Adrenal gland (tissue), 12 donors: ENCODE data around the gene SLC39A1. TPM values are rescaled to one million over a fixed set of nuclear protein-coding genes. Genes with fewer than 3 reads are reported as not detected.

ENCODE experiments used
- DNase-seq, 7 donors: peaks; one replicate each; pipeline ENCODE4 v3.0.0-alpha.2; 2019 to 2020
- H3K27ac ChIP-seq, 5 donors: fragments of 200-600 bp; sonication (generic) in 4 of 5; 1 replicate in 3 of 5; 2 replicates in 2 of 5; pipeline versions ENCODE4 v1.5.1 to v1.8.0; 2016 to 2020; ENCODE audit warnings: mild to moderate bottlenecking in 1 of 5
- H3K27me3 ChIP-seq: fragments of 200-600 bp; 2 replicates; pipeline ENCODE4 v1.8.0; 2021
- H3K36me3 ChIP-seq, 2 donors: fragments of 200-600 bp; replicated peaks in 1 of 2; 1 replicate in 1 of 2; 2 replicates in 1 of 2; pipeline versions ENCODE4 v1.5.1 to v1.8.0; 2018 to 2022
- H3K4me1 ChIP-seq, 2 donors: fragments of 200-600 bp; replicated peaks in 1 of 2; 1 replicate in 1 of 2; 2 replicates in 1 of 2; pipeline versions ENCODE4 v1.5.1 to v1.8.0; 2018 to 2021
- H3K4me3 ChIP-seq, 4 donors: fragments of 200-600 bp; sonication (generic) in 3 of 4; one replicate each; pipeline ENCODE4 v1.5.1; 2016 to 2018
- H3K9me3 ChIP-seq, 3 donors: fragments of 200-600 bp; sonication (generic) in 1 of 3; replicated peaks in 1 of 3; 1 replicate in 2 of 3; 2 replicates in 1 of 3; pipeline versions ENCODE4 v1.5.1 to v1.8.0; 2016 to 2021
- CTCF ChIP-seq, 6 experiments: fragments of 450-650 bp in 4 of 6; fragments of 200-600 bp in 2 of 6; sonication (generic) in 1 of 6; IDR thresholded peaks; 1 replicate in 5 of 6; 2 replicates in 1 of 6; pipeline versions ENCODE4 v1.5.1 to v1.8.0; 2016 to 2021; ENCODE audit warnings: antibody characterized with exemption in 6 of 6, mild to moderate bottlenecking in 2 of 6, moderate library complexity in 1 of 6
- POLR2A ChIP-seq, 2 donors: fragments of 450-650 bp; IDR thresholded peaks; one replicate each; pipeline ENCODE4 v1.6.1; 2017; ENCODE audit warnings: antibody characterized with exemption in 2 of 2, mild to moderate bottlenecking in 2 of 2, moderate library complexity in 1 of 2
- WGBS, 4 donors: extraction: QIAGEN DNeasy Blood & Tissue Kit in 2 of 4; methylation state at CpG; one replicate each; pipeline versions ENCODE4 v1.1.5 to v1.1.7; 2013 to 2017; 5-methylcytosine and 5-hydroxymethylcytosine counted together
- intact Hi-C, 2 donors: fragments of 100-400 bp; cut with DNase I; formaldehyde crosslinking; loops; one replicate each; pipeline versions ENCODE4 v1.14.1 to v1.15.0; 2022 to 2023
- polyA plus RNA-seq, 3 donors: library from polyadenylated mRNA; stranded (reverse); fragments of 200-250 nt in 2 of 3; fragments of 350-450 nt in 1 of 3; fragmentation: Illumina TruSeq in 1 of 3; extraction: RNeasy Lipid Tissue Mini Kit (QIAGEN cat#74804) in 1 of 3; gene quantifications; one replicate each; pipeline ENCODE4 v1.2.3, GENCODE V29; 2013 to 2014
- total RNA-seq, 9 donors: library from RNA; depleted of rRNA in 4 of 9; stranded (reverse); fragments of >200 nt in 4 of 9; fragments of 120-200 nt in 1 of 9; fragmentation: NEBNext Ultra II Directional in 1 of 9; extraction: Animal tissue kit (Norgen Biotek cat#: 25700) in 1 of 9; gene quantifications; one replicate each; pipeline versions ENCODE4 v1.1.0 to v1.2.4, GENCODE V29; 2013 to 2023
- donor health status: healthy with polysubstance abuse.
- donor health status: Bipolar disorder and iron deficiency.
- donor health status: DM: yes; HTN: yes; CAD: no.
- donor health status: DM: no; HTN: no; CAD: no.
- donor health status: DM: no; HTN: no; CAD: no.
- donor health status: DM: yes; HTN: yes; CAD: no.

Gene SLC39A1
- total and polyA plus RNA-seq, 12 donors = 29.1 to 173 (median 112) TPM

GRCh38 chr1:153970346-153970745 lies 7.0 kb upstream of the SLC39A1 start:
- Histone ChIP-seq H3K4me3 (no peak overlapping the region), H3K27me3 (no peaks in the 10 kb centered on the region), H3K4me1 (peaks cover 11 to 17% of the 10 kb centered on the region in 2 donors), H3K27ac (no peak overlapping the region), H3K9me3 (no peaks in the 10 kb centered on the region), H3K36me3 (peaks cover 0 to 25% of the 10 kb centered on the region in 2 donors)
- WGBS, 4 donors = 36 to 70% (median 59%) methylated on average over 2 of the region's 2 CpGs
- no peak for DNase-seq
- intact Hi-C loops = no loop called here
- TF ChIP-seq CTCF (IDR thresholded peaks at IDR 0.05) (no peak), POLR2A (IDR thresholded peaks at IDR 0.05) (no peak)

DNA sequence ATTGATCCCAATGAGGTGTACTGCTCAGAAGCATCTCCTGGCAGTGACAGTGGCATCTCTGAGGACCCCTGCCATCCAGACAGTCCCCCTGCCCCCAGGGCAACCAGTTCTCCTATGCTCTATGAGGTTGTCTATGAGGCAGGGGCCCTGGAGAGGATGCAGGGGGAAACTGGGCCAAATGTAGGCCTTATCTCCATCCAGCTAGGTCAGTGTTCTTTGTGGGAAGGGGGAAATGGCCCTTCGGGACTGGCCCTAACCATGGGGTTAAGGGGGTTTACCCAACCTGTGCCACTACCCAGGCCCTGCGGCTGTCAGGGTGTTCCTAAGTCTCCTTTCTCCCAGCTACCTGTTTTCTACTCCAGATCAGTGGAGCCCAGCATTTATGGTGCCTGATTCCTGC lies 5.6 kb upstream of the SLC39A1 start:
- Histone ChIP-seq H3K27me3 (no peaks in the 10 kb centered on the region), H3K4me1 (peaks cover 15 to 28% of the 10 kb centered on the region in 2 donors), H3K9me3 (no peaks in the 10 kb centered on the region), H3K4me3 (no peak overlapping the region), H3K27ac (no peak overlapping the region), H3K36me3 (peaks cover 0 to 11% of the 10 kb centered on the region in 2 donors)
- TF ChIP-seq POLR2A (IDR thresholded peaks at IDR 0.05) = no peak
- TF ChIP-seq CTCF (IDR thresholded peaks at IDR 0.05) = no peak
- WGBS, 4 donors = 90 to 100% (median 96%) methylated on average over 2 of the region's 2 CpGs; no CpG with 5 or more reads in 1 of the 4 donors
- intact Hi-C loops = no loop called here
- peak in 2 of 7 donors; percentile 12 to 51 for DNase-seq

- no peak for TF ChIP-seq POLR2A (IDR thresholded peaks at IDR 0.05)
- TF ChIP-seq CTCF (IDR thresholded peaks at IDR 0.05) = no peak
- intact Hi-C loops = no loop called here
- 8 to 25% (median 15%) methylated on average over 10 to 13 of the region's 13 CpGs for WGBS, 4 donors
- Histone ChIP-seq H3K9me3 (no peaks in the 10 kb centered on the region), H3K36me3 (peaks cover 0 to 6% of the 10 kb centered on the region in 2 donors), H3K4me3 (peak overlapping the region in 2 of 4 donors; percentile 57 to 66), H3K27ac (no peak overlapping the region), H3K27me3 (no peaks in the 10 kb centered on the region), H3K4me1 (peaks cover 18 to 30% of the 10 kb centered on the region in 2 donors)
- peak in 3 of 7 donors; percentile 36 to 69 (median 38) for DNase-seq
Measured at GRCh38 chr1:153968408-153968807, 5.1 kb upstream of the SLC39A1 start.

- peak in 3 of 7 donors; percentile 48 to 64 (median 59) for DNase-seq
- intact Hi-C loops = no loop called here
- Histone ChIP-seq H3K36me3 (peaks cover 0 to 2% of the 10 kb centered on the region in 2 donors), H3K9me3 (no peaks in the 10 kb centered on the region), H3K27ac (peak overlapping the region; percentile 57 to 96 (median 90)), H3K4me1 (peaks cover 18 to 30% of the 10 kb centered on the region in 2 donors), H3K27me3 (no peaks in the 10 kb centered on the region), H3K4me3 (peak overlapping the region in 3 of 4 donors; percentile 57 to 92 (median 66))
- 0 to 2% (median 1%) methylated on average over 6 to 8 of the region's 8 CpGs for WGBS, 4 donors
- TF ChIP-seq POLR2A (IDR thresholded peaks at IDR 0.05) = no peak
- no peak for TF ChIP-seq CTCF (IDR thresholded peaks at IDR 0.05)
Measured at GRCh38 chr1:153968000-153968363, 4.6 kb upstream of the SLC39A1 start.
